Measurements from ENCODE around the gene PAK5.

The PAK5 gene

GRCh38 chr20:9575836-9576235, 263.0 kb downstream of the PAK5 start:
- no peak for DNase-seq (ENCODE audit: low spot score)

GRCh38 chr20:9574776-9575175, 264.1 kb downstream of the PAK5 start:
- DNase-seq (ENCODE audit: low spot score): no peak

- no peak for DNase-seq (ENCODE audit: low spot score)
These were observed 264.7 kb downstream of the PAK5 start for GRCh38 chr20:9574181-9574580.

GRCh38 chr20:9573335-9574151, 265.3 kb downstream of the PAK5 start:
- peak; percentile 62 for DNase-seq (ENCODE audit: low spot score)

- no peak for DNase-seq (ENCODE audit: low spot score)
These were observed 266.2 kb downstream of the PAK5 start for GRCh38 chr20:9572670-9573069.

- DNase-seq (ENCODE audit: low spot score): no peak
These were observed 267.1 kb downstream of the PAK5 start for GRCh38 chr20:9571783-9572182.

- DNase-seq (ENCODE audit: low spot score): no peak
These were observed 268.3 kb downstream of the PAK5 start for GRCh38 chr20:9570612-9571011.

GRCh38 chr20:9566977-9567376, 271.9 kb downstream of the PAK5 start:
- no peak for DNase-seq (ENCODE audit: low spot score)

GRCh38 chr20:9565910-9566550, 272.8 kb downstream of the PAK5 start:
- peak; percentile 66 for DNase-seq (ENCODE audit: low spot score)

GRCh38 chr20:9557411-9557810, 281.5 kb downstream of the PAK5 start:
- DNase-seq (ENCODE audit: low spot score): no peak

GRCh38 chr20:9555781-9556180, 283.1 kb downstream of the PAK5 start:
- no peak for DNase-seq (ENCODE audit: low spot score)

GRCh38 chr20:9551808-9552550, 286.9 kb downstream of the PAK5 start:
- no peak for DNase-seq (ENCODE audit: low spot score)

GRCh38 chr20:9550871-9551270, 288.0 kb downstream of the PAK5 start:
- no peak for DNase-seq (ENCODE audit: low spot score)

- DNase-seq (ENCODE audit: low spot score): no peak
These were observed 288.6 kb downstream of the PAK5 start for GRCh38 chr20:9550283-9550682.

- no peak for DNase-seq (ENCODE audit: low spot score)
These were observed 295.7 kb downstream of the PAK5 start for GRCh38 chr20:9543214-9543613.

- DNase-seq (ENCODE audit: low spot score): no peak
These were observed 303.4 kb downstream of the PAK5 start for GRCh38 chr20:9535449-9535848.

- no peak for DNase-seq (ENCODE audit: low spot score)
These were observed 304.9 kb downstream of the PAK5 start for GRCh38 chr20:9534025-9534424.

GRCh38 chr20:9532069-9532838, 306.6 kb downstream of the PAK5 start:
- DNase-seq (ENCODE audit: low spot score): peak; percentile 20

- no peak for DNase-seq (ENCODE audit: low spot score)
These were observed 307.3 kb downstream of the PAK5 start for GRCh38 chr20:9531581-9531980.

- no peak for DNase-seq (ENCODE audit: low spot score)
These were observed 315.2 kb downstream of the PAK5 start for GRCh38 chr20:9523636-9524035.

- DNase-seq (ENCODE audit: low spot score): no peak
These were observed 318.8 kb downstream of the PAK5 start for GRCh38 chr20:9520086-9520485.

GRCh38 chr20:9518576-9519175, 320.2 kb downstream of the PAK5 start:
- DNase-seq (ENCODE audit: low spot score): no peak

Measured in cerebellar cortex (tissue), 1 donor.